Measurements from ENCODE around the gene PLSCR2. TPM values are rescaled to one million over a fixed set of nuclear protein-coding genes. Genes with fewer than 3 reads are reported as not detected.

The PLSCR2 gene
- polyA plus RNA-seq, 1 experiment = not detected

GRCh38 chr3:146507331-146508120 lies 38.2 kb upstream of the PLSCR2 start:
- POLR2A ChIA-PET = no interaction called here
- Histone ChIP-seq H3K36me3 (ENCODE audit: control insufficient read depth, insufficient read depth, low read length) (no peaks in the 10 kb centered on the region), H3K4me3 (ENCODE audit: low read depth, low read length) (no peak overlapping the region), H3K27me3 (ENCODE audit: control insufficient read depth, insufficient read depth, low read length) (no peaks in the 10 kb centered on the region)
- DNase-seq (ENCODE audit: low read depth) = no peak
- TF ChIP-seq CTCF (IDR thresholded peaks at IDR 0.05; ENCODE audit: insufficient read depth, low read depth, low read length) = no peak
- CTCF ChIA-PET = interaction anchor here (0.6 kb wide), 1 partner anchor 8 kb away, joined by 3 read pairs; no protein-coding TSS in a partner anchor

- DNase-seq (ENCODE audit: low read depth) = no peak
- Histone ChIP-seq H3K36me3 (ENCODE audit: control insufficient read depth, insufficient read depth, low read length) (no peaks in the 10 kb centered on the region), H3K4me3 (ENCODE audit: low read depth, low read length) (no peak overlapping the region), H3K27me3 (ENCODE audit: control insufficient read depth, insufficient read depth, low read length) (no peaks in the 10 kb centered on the region)
- TF ChIP-seq CTCF (IDR thresholded peaks at IDR 0.05; ENCODE audit: insufficient read depth, low read depth, low read length) = no peak
- CTCF ChIA-PET = interaction anchor here (0.6 kb wide), 1 partner anchor 168 kb away, joined by 3 read pairs; no protein-coding TSS in a partner anchor
- POLR2A ChIA-PET = no interaction called here
Observed at GRCh38 chr3:146505516-146505915, 36.2 kb upstream of the PLSCR2 start.

GRCh38 chr3:146504498-146505197 lies 35.3 kb upstream of the PLSCR2 start:
- no peaks in the 10 kb centered on the region for H3K27me3 ChIP-seq (ENCODE audit: control insufficient read depth, insufficient read depth, low read length)
- no peak for DNase-seq (ENCODE audit: low read depth)
- no peaks in the 10 kb centered on the region for H3K36me3 ChIP-seq (ENCODE audit: control insufficient read depth, insufficient read depth, low read length)
- CTCF ChIA-PET = no interaction called here
- POLR2A ChIA-PET = no interaction called here
- TF ChIP-seq CTCF (IDR thresholded peaks at IDR 0.05; ENCODE audit: insufficient read depth, low read depth, low read length) = no peak
- no peak overlapping the region for H3K4me3 ChIP-seq (ENCODE audit: low read depth, low read length)

- Histone ChIP-seq H3K4me3 (ENCODE audit: low read depth, low read length) (no peak overlapping the region), H3K27me3 (ENCODE audit: control insufficient read depth, insufficient read depth, low read length) (no peaks in the 10 kb centered on the region), H3K36me3 (ENCODE audit: control insufficient read depth, insufficient read depth, low read length) (no peaks in the 10 kb centered on the region)
- no peak for TF ChIP-seq CTCF (IDR thresholded peaks at IDR 0.05; ENCODE audit: insufficient read depth, low read depth, low read length)
- DNase-seq (ENCODE audit: low read depth) = peak; percentile 39
- POLR2A ChIA-PET = no interaction called here
- CTCF ChIA-PET = interaction anchor here (1.4 kb wide), 1 partner anchor 10 kb away, joined by 3 read pairs; no protein-coding TSS in a partner anchor
Observed at GRCh38 chr3:146503461-146504202, 34.3 kb upstream of the PLSCR2 start.

All from BJ (cell line).